TTC549 (cell line): ENCODE measurements around the gene UFD1.
"Not testable (repeated sequence)": the region's sequence is repeated elsewhere in the genome, so short reads cannot be mapped to it uniquely, and the experiment has no call there.

Experiments
- FAIRE-seq: peaks from 2 replicates; lab custom pipeline; 2012; peaks lifted over from hg19 to GRCh38; lab: Jason Lieb, UNC

UFD1 gene

GRCh38 chr22:19448076-19448607 is 30.9 kb downstream of the UFD1 start:
- FAIRE-seq: no peak

- FAIRE-seq: no peak
These were observed 31.5 kb downstream of the UFD1 start, which contains the start of gene C22orf39 for GRCh38 chr22:19447330-19448075. TSS of gene C22orf39 (minus strand) at chr22:19447711. CDS start at chr22:19447688, 23 bp downstream.

GRCh38 chr22:19446603-19447329 is 32.2 kb downstream of the UFD1 start:
- FAIRE-seq: no peak

GRCh38 chr22:19445279-19445982 is 33.6 kb downstream of the UFD1 start:
- FAIRE-seq: not testable (repeated sequence)

GRCh38 chr22:19443544-19444211 is 35.3 kb downstream of the UFD1 start:
- no peak for FAIRE-seq

GRCh38 chr22:19442166-19442565 is 36.8 kb downstream of the UFD1 start:
- no peak for FAIRE-seq

- FAIRE-seq: no peak
These were observed 38.4 kb downstream of the UFD1 start for GRCh38 chr22:19440411-19441195.

- no peak for FAIRE-seq
These were observed 40.7 kb downstream of the UFD1 start for GRCh38 chr22:19438298-19438697.

- not testable (repeated sequence) for FAIRE-seq
These were observed 42.4 kb downstream of the UFD1 start for GRCh38 chr22:19436444-19437161.

- FAIRE-seq: no peak
These were observed 44.0 kb downstream of the UFD1 start for GRCh38 chr22:19434829-19435580.

GRCh38 chr22:19434401-19434800 is 44.6 kb downstream of the UFD1 start:
- FAIRE-seq: no peak

GRCh38 chr22:19432133-19432851 is 46.7 kb downstream of the UFD1 start, which contains the start of gene MRPL40:
TSS of gene MRPL40 (plus strand) at chr22:19432545. CDS start at chr22:19432555, 10 bp downstream.
- FAIRE-seq: no peak

- no peak for FAIRE-seq
These were observed 47.3 kb downstream of the UFD1 start, which contains the start of gene HIRA for GRCh38 chr22:19431649-19432132. TSS of gene HIRA (minus strand) at chr22:19431733. CDS start at chr22:19431476, 257 bp downstream.

- no peak for FAIRE-seq
These were observed 48.0 kb downstream of the UFD1 start for GRCh38 chr22:19430890-19431541.

- FAIRE-seq: no peak
These were observed 48.8 kb downstream of the UFD1 start for GRCh38 chr22:19429950-19430889.

- FAIRE-seq: no peak
These were observed 54.9 kb downstream of the UFD1 start for GRCh38 chr22:19424186-19424500.
